OCI-LY1 (cell line): ENCODE measurements around the gene MED13L.

Source experiments
- H2AFZ ChIP-seq: fragments of 200-600 bp; sonication (generic), shearing (Covaris generic); 2 replicates; pipeline ENCODE4 v1.6.0; 2014; ENCODE audit warnings: antibody characterized with exemption, mild to moderate bottlenecking, low read length
- H3F3A ChIP-seq: fragments of 200-600 bp; sonication (generic), shearing (Covaris generic); 2 replicates; pipeline ENCODE4 v1.6.0; 2014; ENCODE audit warnings: mild to moderate bottlenecking, antibody characterized with exemption, low read length, moderate library complexity; ENCODE audit not compliant: insufficient read depth
- H3K27ac ChIP-seq: fragments of 200-600 bp; sonication (generic); 2 replicates; pipeline ENCODE4 v1.5.1; 2014; ENCODE audit warnings: low read length, mixed run types, mild to moderate bottlenecking, low read depth; ENCODE audit not compliant: poor library complexity, severe bottlenecking
- H3K27me3 ChIP-seq: fragments of 200-600 bp; sonication (generic); 2 replicates; pipeline ENCODE4 v1.6.0; 2014; ENCODE audit warnings: antibody characterized with exemption, mild to moderate bottlenecking, low read length, moderate library complexity; ENCODE audit not compliant: insufficient read depth
- H3K36me3 ChIP-seq: fragments of 200-600 bp; sonication (generic); 2 replicates; pipeline ENCODE4 v1.6.1; 2014; ENCODE audit warnings: mild to moderate bottlenecking, antibody characterized with exemption, low read length, moderate library complexity, mixed read lengths; ENCODE audit not compliant: insufficient read depth
- H3K4me1 ChIP-seq: fragments of 200-600 bp; sonication (generic); 2 replicates; pipeline ENCODE4 v1.5.1; 2014; ENCODE audit warnings: mild to moderate bottlenecking, low read length, moderate library complexity; ENCODE audit not compliant: insufficient read depth, severe bottlenecking
- H3K4me2 ChIP-seq: fragments of 200-600 bp; sonication (generic), shearing (Covaris generic); 2 replicates; pipeline ENCODE4 v1.6.1; 2014; ENCODE audit warnings: low read length
- H3K4me3 ChIP-seq: fragments of 200-600 bp; sonication (generic); 2 replicates; pipeline ENCODE4 v1.5.1; 2014; ENCODE audit warnings: low read length, low read depth, mild to moderate bottlenecking, mixed read lengths; ENCODE audit not compliant: poor library complexity, severe bottlenecking
- H3K79me2 ChIP-seq: fragments of 200-600 bp; shearing (Covaris generic); 2 replicates; pipeline ENCODE4 v1.6.1; 2016; ENCODE audit warnings: mixed run types, low read length, mixed read lengths; ENCODE audit not compliant: insufficient read depth
- H3K9ac ChIP-seq: fragments of 200-600 bp; sonication (generic), shearing (Covaris generic); 2 replicates; pipeline ENCODE4 v1.6.1; 2014; ENCODE audit warnings: mild to moderate bottlenecking, low read length, mixed read lengths
- H3K9me2 ChIP-seq: fragments of 200-600 bp; sonication (generic), shearing (Covaris generic); 2 replicates; pipeline ENCODE4 v1.6.1; 2014; ENCODE audit warnings: low read depth, mild to moderate bottlenecking, low read length, mixed read lengths
- H3K9me3 ChIP-seq: fragments of 200-600 bp; shearing (Covaris generic); 2 replicates; pipeline ENCODE4 v1.6.1; 2014; ENCODE audit warnings: low read length, mixed read lengths
- H4K20me1 ChIP-seq: fragments of 200-600 bp; sonication (generic), shearing (Covaris generic); 2 replicates; pipeline ENCODE4 v1.6.0; 2016; ENCODE audit warnings: mild to moderate bottlenecking, low read length; ENCODE audit not compliant: insufficient read depth
- EZH2 ChIP-seq: fragments of 200-600 bp; sonication (generic), shearing (Covaris generic); IDR thresholded peaks from 2 replicates; pipeline ENCODE4 v1.8.0; 2017; ENCODE audit warnings: borderline replicate concordance, mixed run types, mild to moderate bottlenecking, antibody characterized with exemption, low read length, moderate library complexity, mixed read lengths
- TF ChIP-seq, protein P1 (sequence below): fragments of 200-600 bp; sonication (generic), shearing (Covaris generic); IDR thresholded peaks from 2 replicates; pipeline ENCODE4 v1.5.1; 2017; ENCODE audit warnings: mild to moderate bottlenecking, antibody characterized with exemption, low read length, moderate library complexity, mixed read lengths

Gene MED13L

DNA sequence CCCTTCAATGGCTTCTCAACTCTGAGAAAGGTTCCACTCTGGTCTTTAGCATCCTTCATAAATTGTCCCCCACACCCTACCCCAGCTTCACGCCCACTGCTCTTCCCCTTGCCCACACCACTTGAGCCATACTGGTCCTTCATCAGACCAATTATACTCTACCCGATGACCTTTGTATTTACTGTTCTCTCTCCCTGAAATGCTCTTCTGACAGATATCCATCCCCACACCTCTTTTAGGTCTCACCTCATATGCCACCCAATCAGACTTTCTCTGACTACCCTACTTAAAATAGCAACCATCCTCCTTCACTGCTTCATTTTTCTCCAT is 135.7 kb downstream of the MED13L start:
- Histone ChIP-seq H3K27ac (no peak overlapping the region), H3K79me2 (no peaks in the 10 kb centered on the region), H3K4me3 (no peak overlapping the region), H3K9me2 (no peaks in the 10 kb centered on the region), H3K4me2 (no peak overlapping the region), H2AFZ (no peak overlapping the region), H3K4me1 (peaks cover 13% of the 10 kb centered on the region), H3F3A (no peaks in the 10 kb centered on the region), H3K9me3 (no peaks in the 10 kb centered on the region), H3K36me3 (no peaks in the 10 kb centered on the region), H3K27me3 (no peaks in the 10 kb centered on the region), H4K20me1 (no peaks in the 10 kb centered on the region; the same call in 1 of the 2 replicates), H3K9ac (no peak overlapping the region)
- no peak for TF ChIP-seq EZH2
- TF ChIP-seq, protein P1, sequence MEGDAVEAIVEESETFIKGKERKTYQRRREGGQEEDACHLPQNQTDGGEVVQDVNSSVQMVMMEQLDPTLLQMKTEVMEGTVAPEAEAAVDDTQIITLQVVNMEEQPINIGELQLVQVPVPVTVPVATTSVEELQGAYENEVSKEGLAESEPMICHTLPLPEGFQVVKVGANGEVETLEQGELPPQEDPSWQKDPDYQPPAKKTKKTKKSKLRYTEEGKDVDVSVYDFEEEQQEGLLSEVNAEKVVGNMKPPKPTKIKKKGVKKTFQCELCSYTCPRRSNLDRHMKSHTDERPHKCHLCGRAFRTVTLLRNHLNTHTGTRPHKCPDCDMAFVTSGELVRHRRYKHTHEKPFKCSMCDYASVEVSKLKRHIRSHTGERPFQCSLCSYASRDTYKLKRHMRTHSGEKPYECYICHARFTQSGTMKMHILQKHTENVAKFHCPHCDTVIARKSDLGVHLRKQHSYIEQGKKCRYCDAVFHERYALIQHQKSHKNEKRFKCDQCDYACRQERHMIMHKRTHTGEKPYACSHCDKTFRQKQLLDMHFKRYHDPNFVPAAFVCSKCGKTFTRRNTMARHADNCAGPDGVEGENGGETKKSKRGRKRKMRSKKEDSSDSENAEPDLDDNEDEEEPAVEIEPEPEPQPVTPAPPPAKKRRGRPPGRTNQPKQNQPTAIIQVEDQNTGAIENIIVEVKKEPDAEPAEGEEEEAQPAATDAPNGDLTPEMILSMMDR: no peak

DNA sequence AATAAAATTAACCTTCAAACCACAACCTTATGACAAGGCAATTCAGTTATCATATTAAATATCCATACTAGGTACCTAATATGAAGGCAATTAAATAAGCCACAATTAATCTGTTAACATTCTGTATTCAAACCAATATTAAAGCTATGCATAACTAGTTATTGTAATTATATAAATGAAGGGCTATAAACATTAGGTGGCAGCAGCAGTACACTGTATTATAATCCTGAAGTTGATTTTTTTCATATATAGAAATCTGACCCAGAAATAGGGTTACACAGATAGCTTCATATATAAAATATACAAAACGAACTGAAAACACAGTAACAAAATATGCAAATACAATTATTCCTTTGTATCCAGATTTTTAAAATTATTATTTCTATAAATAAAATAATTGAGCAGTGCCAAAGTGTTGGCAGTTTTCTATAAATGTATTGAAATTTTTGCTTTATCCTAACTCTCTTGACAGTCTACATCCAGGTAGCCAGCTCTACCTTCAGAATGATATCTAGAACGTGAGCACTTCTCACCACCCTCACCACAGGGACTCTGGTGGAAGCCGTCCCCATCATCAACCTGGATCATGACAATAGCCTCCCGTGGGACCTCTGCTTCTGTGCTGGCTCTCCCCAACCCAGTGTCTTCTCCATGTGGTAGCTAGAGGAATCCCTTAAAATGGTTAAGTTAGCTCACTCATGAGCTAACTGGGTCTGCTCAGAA is 136.2 kb downstream of the MED13L start:
- H3K9ac ChIP-seq: no peak overlapping the region
- H3K4me1 ChIP-seq: peaks cover 13% of the 10 kb centered on the region
- no peaks in the 10 kb centered on the region for H3K36me3 ChIP-seq
- no peaks in the 10 kb centered on the region for H3K79me2 ChIP-seq
- no peaks in the 10 kb centered on the region; the same call in 1 of the 2 replicates for H4K20me1 ChIP-seq
- H3K9me2 ChIP-seq: no peaks in the 10 kb centered on the region
- no peaks in the 10 kb centered on the region for H3F3A ChIP-seq
- no peak for TF ChIP-seq EZH2
- TF ChIP-seq, protein P1: peak; percentile 33
- H3K9me3 ChIP-seq: no peaks in the 10 kb centered on the region
- no peak overlapping the region for H3K4me2 ChIP-seq
- H3K27me3 ChIP-seq: no peaks in the 10 kb centered on the region
- H2AFZ ChIP-seq: no peak overlapping the region
- no peak overlapping the region for H3K4me3 ChIP-seq
- no peak overlapping the region for H3K27ac ChIP-seq

DNA sequence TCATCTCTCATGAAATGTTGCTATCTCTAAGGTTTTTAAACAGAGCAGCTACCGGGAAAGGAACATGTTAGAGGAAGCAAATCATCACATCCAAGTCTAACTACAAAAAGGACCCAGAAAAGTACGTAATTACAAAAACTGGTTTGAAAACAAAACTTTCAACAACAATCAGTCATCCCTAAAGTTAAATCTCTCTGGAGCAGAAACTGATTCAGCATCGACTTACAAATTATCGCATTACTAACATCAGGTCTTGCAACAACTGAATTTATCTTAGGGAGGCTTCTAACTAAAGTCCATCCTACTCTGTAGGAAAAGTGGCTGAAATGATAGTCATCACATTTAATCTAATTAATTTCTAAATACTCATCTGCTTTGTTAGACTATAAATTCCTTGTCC is 137.0 kb downstream of the MED13L start:
- no peak overlapping the region for H3K4me2 ChIP-seq
- H3K79me2 ChIP-seq: no peaks in the 10 kb centered on the region
- no peaks in the 10 kb centered on the region for H3K36me3 ChIP-seq
- H4K20me1 ChIP-seq: no peaks in the 10 kb centered on the region; the same call in 1 of the 2 replicates
- H3F3A ChIP-seq: no peaks in the 10 kb centered on the region
- H3K4me3 ChIP-seq: no peak overlapping the region
- no peak overlapping the region for H3K27ac ChIP-seq
- H3K9me2 ChIP-seq: no peaks in the 10 kb centered on the region
- TF ChIP-seq, protein P1: no peak
- TF ChIP-seq EZH2: no peak
- H3K9ac ChIP-seq: no peak overlapping the region
- H2AFZ ChIP-seq: no peak overlapping the region
- peaks cover 13% of the 10 kb centered on the region for H3K4me1 ChIP-seq
- H3K27me3 ChIP-seq: no peaks in the 10 kb centered on the region
- no peaks in the 10 kb centered on the region for H3K9me3 ChIP-seq
